Mucosa of descending colon (tissue), 3 donors: ENCODE data around the gene OASL. TPM values are rescaled to one million over a fixed set of nuclear protein-coding genes. Genes with fewer than 3 reads are reported as not detected.

Source experiments
- ATAC-seq: fragments of 200-7000 bp; cut with Tn5 transposase; one replicate; pipeline ENCODE4 v1.9.1; 2020; ENCODE audit warnings: mild to moderate bottlenecking, moderate library complexity
- DNase-seq, 3 donors: peaks; one replicate each; pipeline ENCODE4 v3.0.0-alpha.2; 2020
- H3K36me3 ChIP-seq: fragments of 200-600 bp; one replicate; pipeline ENCODE4 v1.8.0; 2021; ENCODE audit warnings: low read depth, mild to moderate bottlenecking
- H3K4me1 ChIP-seq: fragments of 200-600 bp; one replicate; pipeline ENCODE4 v1.8.0; 2021; ENCODE audit warnings: low read depth, mild to moderate bottlenecking
- H3K4me3 ChIP-seq: fragments of 200-600 bp; one replicate; pipeline ENCODE4 v1.8.0; 2021; ENCODE audit warnings: mild to moderate bottlenecking
- H3K9me3 ChIP-seq: fragments of 200-600 bp; one replicate; pipeline ENCODE4 v1.8.0; 2021; ENCODE audit warnings: mild to moderate bottlenecking
- intact Hi-C, 2 donors: fragments of 100-400 bp; cut with DNase I in 1 of 2; cut with micrococcal nuclease in 1 of 2; formaldehyde crosslinking; loops; one replicate each; pipeline versions ENCODE4 v1.11.0 to v1.11.1; 2022; cut with DNase I, micrococcal nuclease
- total RNA-seq, 3 donors: library from RNA; stranded (reverse); fragmentation: NEBNext Ultra II Directional in 2 of 3; extraction: Animal tissue kit (Norgen Biotek cat#: 25700) in 2 of 3; gene quantifications; one replicate each; pipeline versions ENCODE4 v1.2.1 to v1.2.4, GENCODE V29; 2021 to 2023
- TF ChIP-seq, protein P1 (sequence below): fragments of 200-600 bp; IDR thresholded peaks from one replicate; pipeline ENCODE4 v1.8.0; 2022; ENCODE audit warnings: antibody characterized with exemption, mild to moderate bottlenecking
- donor health status: DM: no; HTN: no; CAD: no; lungs with moderate emphysema.
- donor health status: DM: no; HTN: no; CAD: no.
- donor health status: DM: no; HTN: yes; CAD: no.

Gene OASL
- total RNA-seq, 3 donors from 2014 or later, result 3.7 to 32.4 (median 10.2) TPM

DNA sequence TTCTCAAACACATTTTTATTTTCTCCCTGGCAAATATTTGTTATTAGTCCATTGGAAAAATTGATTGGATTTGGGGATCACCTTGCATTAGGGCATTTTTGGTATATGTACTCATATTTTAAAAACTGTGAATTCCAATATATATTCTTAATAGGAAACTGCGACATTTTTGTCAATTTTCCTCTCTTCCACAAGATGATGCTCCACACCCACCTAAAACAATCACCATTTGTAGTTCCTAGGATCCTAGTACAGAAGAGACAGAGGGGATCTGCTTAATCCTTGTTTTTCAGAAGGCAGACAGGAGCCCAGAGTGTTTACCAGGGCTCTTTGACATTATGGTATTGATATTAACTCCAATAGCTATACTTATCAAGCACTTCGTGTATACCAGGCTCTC lies 22.8 kb upstream of the OASL start:
- ATAC-seq, result no peak
- no peak for DNase-seq
- peaks cover 6% of the 10 kb centered on the region for H3K4me1 ChIP-seq
- TF ChIP-seq, protein P1, sequence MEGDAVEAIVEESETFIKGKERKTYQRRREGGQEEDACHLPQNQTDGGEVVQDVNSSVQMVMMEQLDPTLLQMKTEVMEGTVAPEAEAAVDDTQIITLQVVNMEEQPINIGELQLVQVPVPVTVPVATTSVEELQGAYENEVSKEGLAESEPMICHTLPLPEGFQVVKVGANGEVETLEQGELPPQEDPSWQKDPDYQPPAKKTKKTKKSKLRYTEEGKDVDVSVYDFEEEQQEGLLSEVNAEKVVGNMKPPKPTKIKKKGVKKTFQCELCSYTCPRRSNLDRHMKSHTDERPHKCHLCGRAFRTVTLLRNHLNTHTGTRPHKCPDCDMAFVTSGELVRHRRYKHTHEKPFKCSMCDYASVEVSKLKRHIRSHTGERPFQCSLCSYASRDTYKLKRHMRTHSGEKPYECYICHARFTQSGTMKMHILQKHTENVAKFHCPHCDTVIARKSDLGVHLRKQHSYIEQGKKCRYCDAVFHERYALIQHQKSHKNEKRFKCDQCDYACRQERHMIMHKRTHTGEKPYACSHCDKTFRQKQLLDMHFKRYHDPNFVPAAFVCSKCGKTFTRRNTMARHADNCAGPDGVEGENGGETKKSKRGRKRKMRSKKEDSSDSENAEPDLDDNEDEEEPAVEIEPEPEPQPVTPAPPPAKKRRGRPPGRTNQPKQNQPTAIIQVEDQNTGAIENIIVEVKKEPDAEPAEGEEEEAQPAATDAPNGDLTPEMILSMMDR, result no peak
- no peaks in the 10 kb centered on the region for H3K9me3 ChIP-seq
- no peaks in the 10 kb centered on the region for H3K36me3 ChIP-seq
- H3K4me3 ChIP-seq, result no peak overlapping the region
- intact Hi-C loops, result no loop called here

DNA sequence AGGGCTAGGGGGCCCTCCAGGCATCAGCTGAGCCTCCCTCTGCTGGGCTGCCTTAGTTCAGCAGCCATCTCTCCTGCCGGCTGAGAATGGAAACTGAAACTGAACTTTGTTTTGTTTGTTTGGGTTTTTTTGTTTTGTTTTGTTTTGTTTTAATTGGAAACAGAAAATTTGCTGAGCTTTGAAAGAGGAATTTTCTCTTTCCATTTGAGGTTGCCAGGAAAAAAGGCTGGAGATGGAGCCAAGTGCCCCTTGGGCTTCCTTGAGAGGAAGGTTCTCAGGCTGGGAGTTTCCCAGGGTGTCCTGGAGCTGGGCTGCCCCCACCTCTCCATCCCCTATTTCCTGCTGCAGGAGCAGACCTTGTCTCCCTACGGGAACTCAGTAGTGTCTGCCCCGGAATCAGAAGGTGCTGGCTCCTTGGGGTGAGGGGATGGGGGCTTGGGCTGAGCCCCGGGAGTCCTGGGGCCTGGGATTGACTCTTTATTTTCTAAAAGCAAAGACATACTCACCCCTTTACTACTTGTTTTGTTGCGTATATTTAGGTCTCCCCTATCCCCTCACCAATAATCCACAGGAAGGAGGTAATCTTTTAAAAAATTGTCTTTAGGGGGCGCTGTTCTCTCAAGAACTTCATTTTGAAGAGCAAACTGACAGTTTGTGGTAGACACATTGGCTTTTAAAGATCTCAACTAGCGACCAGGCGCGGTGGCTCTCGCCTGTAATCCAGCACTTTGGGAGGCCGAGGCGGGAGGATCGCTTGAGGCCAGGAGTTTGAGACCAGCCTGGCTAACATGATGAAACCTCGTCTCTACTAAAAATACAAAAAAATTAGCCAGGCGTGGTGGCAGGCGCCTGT lies 21.3 kb upstream of the OASL start:
- DNase-seq, result peak in 2 of 3 donors; percentile 49 to 57
- intact Hi-C loops, result no loop called here
- peaks cover 6% of the 10 kb centered on the region for H3K4me1 ChIP-seq
- H3K4me3 ChIP-seq, result no peak overlapping the region
- no peaks in the 10 kb centered on the region for H3K36me3 ChIP-seq
- peak; percentile 92 for ATAC-seq
- TF ChIP-seq, protein P1, result peak; percentile 24
- H3K9me3 ChIP-seq, result no peaks in the 10 kb centered on the region

DNA sequence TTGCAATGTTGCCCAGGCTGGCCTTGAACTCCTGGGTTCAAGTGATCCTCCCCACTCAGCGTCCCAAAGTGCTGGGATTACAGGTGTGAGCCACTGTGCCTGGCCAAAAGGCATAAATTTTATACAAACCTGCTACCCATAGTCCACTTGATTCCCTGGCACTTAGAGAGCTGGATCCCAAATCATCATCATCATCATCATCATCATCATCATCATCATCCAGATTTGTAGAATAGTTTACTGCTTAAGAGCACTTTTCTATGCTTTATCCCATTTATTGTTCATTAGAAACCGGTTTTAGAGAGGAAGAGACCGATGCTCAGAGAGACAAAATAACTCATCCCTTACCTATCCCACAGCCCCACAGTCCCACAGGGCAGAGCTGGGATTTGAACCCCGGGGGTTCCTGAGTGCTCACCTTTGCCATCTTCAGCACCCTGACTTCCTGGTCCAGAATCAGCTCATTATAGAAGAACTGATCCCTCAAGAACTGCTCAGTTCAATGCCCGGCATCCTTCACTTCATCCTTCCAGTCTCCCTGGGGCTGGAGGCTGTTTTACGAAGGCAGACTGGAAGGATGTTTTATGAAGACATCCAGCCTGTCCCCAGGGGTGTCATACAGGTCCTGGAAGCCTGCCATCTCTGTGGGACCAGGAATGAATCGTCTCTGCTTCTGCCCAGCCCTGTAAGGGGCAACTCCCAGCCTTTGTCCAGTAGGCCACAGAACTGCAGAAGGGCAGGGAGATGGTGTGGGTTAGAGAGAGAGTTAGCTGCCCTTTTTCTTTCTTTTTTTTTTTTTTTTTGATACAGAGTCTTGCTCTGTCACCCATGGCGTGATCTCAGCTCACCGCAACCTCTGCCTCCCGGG lies 20.2 kb upstream of the OASL start:
- Histone ChIP-seq H3K36me3 (no peaks in the 10 kb centered on the region), H3K4me3 (no peak overlapping the region), H3K9me3 (no peaks in the 10 kb centered on the region), H3K4me1 (peaks cover 6% of the 10 kb centered on the region)
- intact Hi-C loops, result no loop called here
- DNase-seq (no peak), ATAC-seq (peak; percentile 22)
- TF ChIP-seq, protein P1, result no peak

DNA sequence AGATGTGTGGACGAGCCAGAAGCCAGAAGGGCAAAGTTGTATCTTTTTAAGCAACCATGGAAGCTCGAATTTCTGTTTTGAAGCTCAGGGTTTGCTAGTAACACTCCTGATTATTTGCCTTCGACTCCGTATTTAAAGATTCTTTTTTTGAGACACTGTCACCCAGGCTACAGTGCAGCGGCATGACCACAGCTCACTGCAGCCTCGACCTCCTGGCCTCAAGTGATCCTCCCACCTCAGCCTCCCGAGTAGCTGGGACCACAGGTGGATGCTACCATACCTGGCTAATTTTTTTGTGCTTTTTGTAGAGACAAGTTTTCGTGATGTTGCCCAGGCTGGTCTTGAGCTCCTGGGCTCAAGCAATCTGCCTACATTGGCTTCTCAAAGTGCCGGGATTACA lies 18.7 kb upstream of the OASL start:
- DNase-seq (no peak), ATAC-seq (no peak)
- Histone ChIP-seq H3K4me3 (no peak overlapping the region), H3K4me1 (peaks cover 6% of the 10 kb centered on the region), H3K36me3 (no peaks in the 10 kb centered on the region), H3K9me3 (no peaks in the 10 kb centered on the region)
- intact Hi-C loops, result no loop called here
- TF ChIP-seq, protein P1, result no peak

DNA sequence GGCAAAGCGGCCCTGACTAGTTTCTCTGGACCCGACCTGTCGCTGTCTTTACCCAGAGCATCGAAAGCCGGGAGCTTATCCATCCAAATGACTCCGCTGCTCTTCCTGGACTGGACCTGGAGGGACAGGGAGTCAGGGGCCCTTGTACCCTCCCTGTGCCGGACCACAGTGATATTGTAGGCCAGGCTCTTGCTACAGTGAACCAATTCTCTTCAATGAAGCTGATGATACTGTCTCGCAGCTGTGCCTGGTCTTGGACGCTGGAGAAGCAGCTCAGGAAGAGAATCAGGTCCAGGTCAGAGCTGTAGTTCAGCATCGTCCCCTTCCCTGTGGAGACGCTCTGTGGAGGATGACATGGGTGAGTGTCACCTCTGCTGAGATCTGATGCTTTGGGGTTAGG lies 14.7 kb upstream of the OASL start:
- no peak for ATAC-seq
- Histone ChIP-seq H3K9me3 (no peaks in the 10 kb centered on the region), H3K4me3 (no peak overlapping the region), H3K4me1 (no peaks in the 10 kb centered on the region), H3K36me3 (no peaks in the 10 kb centered on the region)
- TF ChIP-seq, protein P1, result no peak
- DNase-seq, result no peak
- intact Hi-C loops, result no loop called here
